Cardiac septum (tissue), 1 donor: ENCODE measurements around the gene FOXR1. TPM values are rescaled to one million over a fixed set of nuclear protein-coding genes. Genes with fewer than 3 reads are reported as not detected.
A peak's percentile ranks its signal among the peaks of the same experiment; 100 is the strongest.
"Not testable (repeated sequence)": the region's sequence is repeated elsewhere in the genome, so short reads cannot be mapped to it uniquely, and the experiment has no call there.

Source experiments
- DNase-seq: peaks from one replicate; pipeline ENCODE4 v3.0.0-alpha.2; 2020; ENCODE audit warnings: low spot score
- intact Hi-C: fragments of 100-400 bp; cut with DNase I; formaldehyde crosslinking; loops from one replicate; pipeline ENCODE4 v1.14.0; 2022
- total RNA-seq: library from RNA; stranded (reverse); fragmentation: NEBNext Ultra II Directional; extraction: Animal tissue kit (Norgen Biotek cat#: 25700); gene quantifications from one replicate; pipeline ENCODE4 v1.2.1, GENCODE V29; 2021
- donor health status: DM: no; HTN: no; CAD: no.

The FOXR1 gene
- total RNA-seq, 1 donor from 2014 or later: not detected

DNA sequence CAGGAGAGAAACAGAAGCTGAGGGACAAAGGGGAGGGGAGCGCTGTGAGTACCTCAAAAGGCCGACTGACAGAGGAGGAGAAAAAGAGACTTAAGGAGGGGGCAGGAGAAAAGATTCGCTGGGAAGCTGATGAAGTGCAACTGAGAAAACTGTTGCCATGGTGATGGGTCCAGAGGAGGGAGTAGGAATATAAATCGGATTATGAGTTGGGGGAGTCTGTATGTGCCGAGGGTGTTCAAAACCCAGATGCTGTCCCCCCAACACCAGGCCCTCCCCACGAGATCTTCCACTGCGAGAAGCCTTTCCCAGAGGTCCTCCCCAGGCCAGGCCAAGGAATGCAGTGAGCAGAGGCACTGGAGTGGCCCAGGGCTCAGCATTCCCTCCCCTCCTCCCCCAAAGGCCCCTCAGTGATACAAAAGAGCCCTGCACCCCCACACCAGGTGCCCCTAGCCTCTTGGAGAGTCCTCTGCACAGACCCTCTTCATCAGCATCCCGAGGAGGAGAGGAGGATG is 32.1 kb upstream of the FOXR1 start:
- intact Hi-C loops: no loop called here
- DNase-seq: no peak

GRCh38 chr11:118939953-118940598 is 31.5 kb upstream of the FOXR1 start:
- DNase-seq: no peak
- intact Hi-C loops: no loop called here

GRCh38 chr11:118947091-118947490 is 24.5 kb upstream of the FOXR1 start:
- no peak for DNase-seq
- intact Hi-C loops: no loop called here

DNA sequence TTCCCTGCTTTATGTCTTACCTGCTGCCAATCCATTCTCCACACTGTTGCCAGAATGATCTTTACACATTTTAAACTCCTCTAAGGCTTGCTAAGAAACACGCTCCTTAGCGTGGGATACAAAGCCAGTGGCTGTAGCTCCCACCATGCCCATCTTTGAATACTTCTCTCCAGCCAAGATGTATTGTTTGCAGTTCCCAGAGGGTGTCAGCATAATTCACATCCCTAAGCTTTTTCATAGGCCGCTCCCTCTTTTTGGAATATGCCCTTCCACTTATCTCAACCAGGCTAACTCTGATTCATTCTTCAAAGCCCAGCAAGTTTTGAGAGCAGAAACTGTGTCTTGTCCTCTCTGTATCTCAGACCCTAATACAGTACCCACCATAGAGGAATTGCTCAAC is 23.6 kb upstream of the FOXR1 start:
- intact Hi-C loops: no loop called here
- DNase-seq: no peak

DNA sequence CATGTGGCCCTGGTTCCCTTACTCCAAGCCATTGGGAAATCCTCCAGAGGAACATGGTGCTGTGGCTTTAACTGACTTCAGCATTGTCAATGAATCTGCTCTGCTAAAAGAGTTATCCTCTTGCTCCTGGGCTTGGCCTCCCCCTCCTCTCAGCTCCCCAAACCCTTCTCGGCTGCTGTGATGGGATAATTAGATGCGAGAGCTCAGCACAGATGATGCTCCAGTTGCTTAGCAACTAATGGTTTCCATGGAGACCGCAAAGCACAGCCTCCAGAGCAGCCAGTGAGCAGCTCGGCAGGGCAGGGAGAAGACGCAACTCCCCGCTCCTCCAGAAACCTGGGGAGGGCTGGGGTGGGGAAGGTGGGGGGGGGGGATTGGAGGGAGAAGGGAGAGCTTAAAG is 18.3 kb upstream of the FOXR1 start:
- DNase-seq: no peak
- intact Hi-C loops: no loop called here

DNA sequence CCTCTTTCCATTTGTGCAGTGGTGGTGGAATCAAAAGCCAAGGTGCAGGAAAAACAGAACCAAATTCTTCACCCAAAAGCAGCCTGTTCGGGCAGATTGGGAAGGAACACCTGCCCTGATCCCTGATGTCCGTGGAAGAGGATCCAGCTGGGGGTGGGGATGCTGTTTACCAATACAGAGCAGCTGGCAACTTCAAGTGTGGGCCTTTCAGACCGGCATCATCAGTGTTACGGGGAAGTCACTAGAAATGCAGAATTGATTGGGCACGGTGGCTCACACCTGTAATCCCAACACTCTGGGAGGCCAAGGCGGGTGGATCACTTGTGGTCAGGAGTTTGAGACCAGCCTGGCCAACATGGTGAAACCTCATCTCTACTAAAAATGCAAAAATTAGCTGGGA is 17.6 kb upstream of the FOXR1 start:
- DNase-seq, intact Hi-C loops: not testable (repeated sequence)

GRCh38 chr11:118956094-118956846 is 15.3 kb upstream of the FOXR1 start, which contains the start of gene UPK2:
UPK2 (plus strand) TSS chr11:118956298; CDS start chr11:118956351, 53 bp downstream.
- DNase-seq: peak; percentile 94
- intact Hi-C loops: loop anchor here (1.0 to 2.0 kb wide), 3 partner anchors 25 to 265 kb away; no protein-coding TSS in a partner anchor

DNA sequence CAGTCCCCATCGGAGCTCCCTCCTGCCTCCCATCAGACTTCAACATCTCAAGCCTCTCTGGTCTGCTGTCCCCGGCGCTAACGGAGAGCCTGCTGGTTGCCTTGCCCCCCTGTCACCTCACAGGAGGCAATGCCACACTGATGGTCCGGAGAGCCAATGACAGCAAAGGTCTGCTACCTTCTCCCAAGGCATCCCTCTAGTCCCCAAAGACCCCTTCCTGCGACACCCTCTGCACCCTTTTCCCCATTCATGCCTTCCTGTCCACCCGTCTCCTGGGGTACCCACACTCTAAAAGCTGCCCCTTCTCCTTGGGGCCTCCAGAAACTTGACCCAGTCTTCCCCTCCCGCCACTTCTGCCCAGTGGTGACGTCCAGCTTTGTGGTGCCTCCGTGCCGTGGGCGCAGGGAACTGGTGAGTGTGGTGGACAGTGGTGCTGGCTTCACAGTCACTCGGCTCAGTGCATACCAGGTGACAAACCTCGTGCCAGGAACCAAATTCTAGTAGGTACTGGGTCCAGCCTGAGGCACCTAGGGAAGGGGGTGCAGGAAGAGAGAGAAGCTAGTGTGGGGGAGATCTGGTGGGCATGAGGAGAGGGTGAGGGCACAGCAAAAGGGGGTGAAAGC is 14.6 kb upstream of the FOXR1 start:
- no peak for DNase-seq
- intact Hi-C loops: loop anchor here (1.0 to 2.0 kb wide), 3 partner anchors 26 to 266 kb away; no protein-coding TSS in a partner anchor

DNA sequence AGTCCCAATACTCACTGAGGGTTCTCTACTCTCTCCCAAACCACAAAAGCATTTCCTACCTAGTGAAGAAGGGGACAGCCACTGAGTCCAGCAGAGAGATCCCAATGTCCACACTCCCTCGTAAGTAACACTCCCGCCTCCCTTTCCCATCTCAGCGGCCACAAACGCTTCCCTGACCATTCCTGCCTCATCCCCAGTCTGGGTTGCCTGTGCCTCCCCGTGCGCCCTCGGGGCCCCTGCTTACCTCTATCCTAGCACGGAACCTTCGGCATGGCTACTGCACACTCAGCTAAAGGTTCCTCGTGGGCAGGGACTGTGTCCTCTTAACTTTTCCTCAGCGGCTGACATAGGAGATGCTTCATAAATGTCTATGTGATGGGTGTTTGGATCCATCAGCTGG is 14.0 kb upstream of the FOXR1 start:
- intact Hi-C loops: loop anchor here (2.0 kb wide), 2 partner anchors 27 to 267 kb away; no protein-coding TSS in a partner anchor

DNA sequence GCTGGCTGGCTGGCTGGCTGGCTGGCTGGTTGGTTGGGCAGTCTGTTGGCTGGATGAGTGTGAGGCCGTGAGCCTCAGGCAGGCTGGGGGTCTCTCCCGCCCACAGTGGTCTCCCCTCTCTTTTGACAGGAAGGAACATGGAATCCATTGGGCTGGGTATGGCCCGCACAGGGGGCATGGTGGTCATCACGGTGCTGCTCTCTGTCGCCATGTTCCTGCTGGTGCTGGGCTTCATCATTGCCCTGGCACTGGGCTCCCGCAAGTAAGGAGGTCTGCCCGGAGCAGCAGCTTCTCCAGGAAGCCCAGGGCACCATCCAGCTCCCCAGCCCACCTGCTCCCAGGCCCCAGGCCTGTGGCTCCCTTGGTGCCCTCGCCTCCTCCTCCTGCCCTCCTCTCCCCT is 13.6 kb upstream of the FOXR1 start:
- intact Hi-C loops: loop anchor here (2.0 kb wide), 2 partner anchors 27 to 267 kb away; no protein-coding TSS in a partner anchor
- DNase-seq: no peak

More for the DNA sequence above, 14.0 kb upstream of the FOXR1 start:
- no peak for DNase-seq

- DNase-seq: no peak
- intact Hi-C loops: no loop called here
These were observed 13.0 kb upstream of the FOXR1 start for GRCh38 chr11:118958577-118958976.

- no peak for DNase-seq
- intact Hi-C loops: no loop called here
These were observed 10.4 kb upstream of the FOXR1 start for GRCh38 chr11:118961189-118961588.

DNA sequence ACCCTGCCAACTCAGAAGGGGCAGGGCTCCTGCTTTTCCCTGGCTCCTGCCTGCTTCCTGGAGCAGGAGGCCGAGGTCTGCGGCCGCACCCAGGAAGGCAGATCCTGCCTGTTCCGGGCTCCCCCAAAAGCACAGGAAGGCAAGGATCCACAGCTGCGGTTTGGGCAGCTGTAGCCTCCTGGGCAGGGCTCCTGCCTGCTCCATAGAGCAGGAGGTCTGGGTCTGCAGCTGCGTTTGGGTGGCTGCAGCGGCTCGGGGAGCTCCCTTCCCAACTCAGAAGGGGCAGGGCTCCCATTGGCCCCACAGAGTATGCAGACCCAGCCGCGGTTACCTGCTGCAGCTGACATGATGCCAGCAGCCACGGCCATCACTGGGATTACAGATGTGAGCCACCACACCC is 10.0 kb upstream of the FOXR1 start:
- intact Hi-C loops: no loop called here
- DNase-seq: no peak

GRCh38 chr11:118969508-118969907 is 2.1 kb upstream of the FOXR1 start:
- DNase-seq, intact Hi-C loops: not testable (repeated sequence)

DNA sequence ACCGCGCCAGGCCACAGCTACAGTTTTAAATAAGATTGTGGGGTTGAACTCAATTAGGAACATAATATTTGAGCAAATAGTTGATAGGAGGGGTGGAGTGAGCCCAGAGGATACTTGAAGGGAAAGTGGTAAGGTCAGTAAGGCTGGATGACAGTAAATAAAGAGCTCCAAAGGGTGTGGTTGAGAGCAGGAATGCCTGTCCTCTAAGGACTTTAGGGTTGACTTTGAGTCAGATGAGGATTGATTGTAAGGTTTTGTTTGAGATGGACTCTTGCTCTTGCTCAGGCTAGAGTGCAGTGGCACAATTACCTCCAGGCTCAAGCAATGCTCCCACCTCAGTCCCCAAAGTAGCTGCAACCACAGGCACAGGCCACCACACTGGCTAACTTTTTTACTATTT is 2.4 kb downstream of the FOXR1 start:
- intact Hi-C loops: no loop called here
- no peak for DNase-seq

- intact Hi-C loops: no loop called here
- no peak for DNase-seq
These were observed 4.5 kb downstream of the FOXR1 start for GRCh38 chr11:118975771-118976709.

GRCh38 chr11:118979434-118979833 is 7.9 kb downstream of the FOXR1 start:
- no peak for DNase-seq
- intact Hi-C loops: no loop called here

GRCh38 chr11:118980191-118980881 is 8.8 kb downstream of the FOXR1 start:
- intact Hi-C loops: no loop called here

GRCh38 chr11:118984337-118984736 is 12.8 kb downstream of the FOXR1 start:
- intact Hi-C loops, DNase-seq: not testable (repeated sequence)

More at GRCh38 chr11:118980191-118980881, 8.8 kb downstream of the FOXR1 start:
- DNase-seq: no peak
